ENCODE data around the gene RCC1. TPM values are rescaled to one million over a fixed set of nuclear protein-coding genes. Genes with fewer than 3 reads are reported as not detected.

The RCC1 gene
- total and polyA plus RNA-seq, 7 donors: 7.0 to 81.6 (median 14.0) TPM

- H3K27me3 ChIP-seq (ENCODE audit: insufficient read depth in 3 of 3, low read length in 2 of 3): no peaks in the 10 kb centered on the region
- H3K4me1 ChIP-seq: peaks cover 14% of the 10 kb centered on the region
- intact Hi-C loops (cut with DNase I): no loop called here
- H3K9me3 ChIP-seq: no peaks in the 10 kb centered on the region
- no peak overlapping the region for H3K27ac ChIP-seq
- no peak for TF ChIP-seq CTCF (IDR thresholded peaks at IDR 0.05)
- 41 to 83% (median 54%) methylated on average over 1 of the region's 1 CpG for WGBS, 3 donors
- H3K4me3 ChIP-seq: no peak overlapping the region
- H3K36me3 ChIP-seq (ENCODE audit: insufficient read depth in 1 of 2, low read depth in 1 of 2): peaks cover 7 to 87% of the 10 kb centered on the region in 2 donors
- DNase-seq: no peak
- no peak for ATAC-seq
Observed at GRCh38 chr1:28577052-28577678, 71.3 kb downstream of the RCC1 start.

GRCh38 chr1:28577738-28578536 is 72.1 kb downstream of the RCC1 start:
- no peak for ATAC-seq
- intact Hi-C loops (cut with DNase I): no loop called here
- Histone ChIP-seq H3K4me1 (peaks cover 18% of the 10 kb centered on the region), H3K27me3 (ENCODE audit: insufficient read depth in 3 of 3, low read length in 2 of 3) (no peaks in the 10 kb centered on the region), H3K4me3 (no peak overlapping the region), H3K27ac (peak overlapping the region; percentile 16), H3K9me3 (no peaks in the 10 kb centered on the region), H3K36me3 (ENCODE audit: insufficient read depth in 1 of 2, low read depth in 1 of 2) (peaks cover 7 to 81% of the 10 kb centered on the region in 2 donors)
- no peak for DNase-seq
- no peak for TF ChIP-seq CTCF (IDR thresholded peaks at IDR 0.05)
- WGBS, 3 donors: 63 to 78% (median 66%) methylated on average over 6 of the region's 6 CpGs

GRCh38 chr1:28578696-28579218 is 72.9 kb downstream of the RCC1 start:
- DNase-seq (no peak), ATAC-seq (no peak)
- Histone ChIP-seq H3K4me3 (no peak overlapping the region), H3K4me1 (peaks cover 18% of the 10 kb centered on the region), H3K27ac (no peak overlapping the region), H3K27me3 (ENCODE audit: insufficient read depth in 3 of 3, low read length in 2 of 3) (no peaks in the 10 kb centered on the region), H3K9me3 (no peaks in the 10 kb centered on the region), H3K36me3 (ENCODE audit: insufficient read depth in 1 of 2, low read depth in 1 of 2) (peaks cover 7 to 72% of the 10 kb centered on the region in 2 donors)
- intact Hi-C loops (cut with DNase I): no loop called here
- TF ChIP-seq CTCF (IDR thresholded peaks at IDR 0.05): no peak
- 61 to 79% (median 68%) methylated on average over 6 of the region's 6 CpGs for WGBS, 3 donors

GRCh38 chr1:28579401-28579800 is 73.6 kb downstream of the RCC1 start:
- H3K27ac ChIP-seq: no peak overlapping the region
- 85 to 100% (median 93%) methylated on average over 1 of the region's 1 CpG for WGBS, 3 donors
- ATAC-seq: no peak

More at GRCh38 chr1:28579401-28579800, 73.6 kb downstream of the RCC1 start:
- H3K27me3 ChIP-seq (ENCODE audit: insufficient read depth in 3 of 3, low read length in 2 of 3): no peaks in the 10 kb centered on the region
- no peak for DNase-seq
- H3K4me1 ChIP-seq: peaks cover 18% of the 10 kb centered on the region
- no peaks in the 10 kb centered on the region for H3K9me3 ChIP-seq
- no peak for TF ChIP-seq CTCF (IDR thresholded peaks at IDR 0.05)
- H3K36me3 ChIP-seq (ENCODE audit: insufficient read depth in 1 of 2, low read depth in 1 of 2): peaks cover 7 to 66% of the 10 kb centered on the region in 2 donors
- H3K4me3 ChIP-seq: peak overlapping the region; percentile 85
- intact Hi-C loops (cut with DNase I): no loop called here

Measured in psoas muscle (tissue), 8 donors.